Gastrocnemius medialis (tissue), 4 donors: ENCODE data around the gene SERPINA12. TPM values are rescaled to one million over a fixed set of nuclear protein-coding genes. Genes with fewer than 3 reads are reported as not detected.
"Not testable (repeated sequence)": the region's sequence is repeated elsewhere in the genome, so short reads cannot be mapped to it uniquely, and the experiment has no call there.

ENCODE experiments used
- ATAC-seq, 2 donors: fragments of 150-250 bp; one replicate each; pipeline ENCODE4 v1.9.1; 2016
- DNase-seq, 2 donors: peaks; one replicate each; pipeline ENCODE4 v3.0.0-alpha.2; 2019
- H3K27ac ChIP-seq, 4 donors: fragments of 200-600 bp; sonication (generic); 1 replicate in 1 of 4; 2 replicates in 3 of 4; pipeline ENCODE4 v1.5.1; 2016 to 2018; ENCODE audit warnings: mild to moderate bottlenecking in 2 of 4, moderate library complexity in 1 of 4
- H3K27me3 ChIP-seq, 3 donors: fragments of 200-600 bp; sonication (generic) in 2 of 3; 1 replicate in 1 of 3; 2 replicates in 2 of 3; pipeline versions ENCODE4 v1.5.1 to v1.6.0; 2016 to 2019; ENCODE audit warnings: mild to moderate bottlenecking in 1 of 3, moderate library complexity in 1 of 3
- H3K36me3 ChIP-seq, 2 donors: fragments of 200-600 bp; sonication (generic) in 1 of 2; one replicate each; pipeline ENCODE4 v1.5.1; 2017 to 2018
- H3K4me1 ChIP-seq, 2 donors: fragments of 200-600 bp; sonication (generic) in 1 of 2; one replicate each; pipeline ENCODE4 v1.5.1; 2016 to 2017; ENCODE audit warnings: mild to moderate bottlenecking in 2 of 2
- H3K4me3 ChIP-seq, 4 donors: fragments of 200-600 bp; sonication (generic) in 3 of 4; 1 replicate in 1 of 4; 2 replicates in 3 of 4; pipeline ENCODE4 v1.5.1; 2016 to 2019; ENCODE audit warnings: mild to moderate bottlenecking in 2 of 4
- H3K9me3 ChIP-seq, 3 donors: fragments of 200-600 bp; sonication (generic) in 2 of 3; 1 replicate in 1 of 3; 2 replicates in 2 of 3; pipeline ENCODE4 v1.5.1; 2016 to 2019
- POLR2A ChIP-seq, 2 donors: fragments of 450-650 bp; IDR thresholded peaks; one replicate each; pipeline ENCODE4 v1.6.1; 2017; ENCODE audit warnings: antibody characterized with exemption in 2 of 2, mild to moderate bottlenecking in 2 of 2, moderate library complexity in 2 of 2
- in situ Hi-C, 4 donors: fragments of 200-750 bp; cut with MboI; loops; one replicate each; pipeline versions ENCODE4 v1.15.0 to v1.8.0; 2017; ENCODE audit warnings: low sequenced_read_pairs in 4 of 4
- intact Hi-C: fragments of 100-400 bp; cut with DNase I; formaldehyde crosslinking; loops from one replicate; pipeline ENCODE4 v1.15.1; 2023; ENCODE audit warnings: low total_unique reads
- total RNA-seq, 4 donors: library from RNA; depleted of rRNA; stranded (reverse); fragments of >200 nt; gene quantifications; one replicate each; pipeline versions ENCODE4 v1.1.0 to v1.2.3, GENCODE V29; 2016
- TF ChIP-seq, protein P1 (sequence below), 5 experiments: fragments of 450-650 bp in 3 of 5; fragments of 200-600 bp in 2 of 5; sonication (generic) in 2 of 5; IDR thresholded peaks in 4 of 5; conservative IDR thresholded peaks in 1 of 5; 1 replicate in 4 of 5; 2 replicates in 1 of 5; pipeline ENCODE4 v1.5.1; 2016 to 2019; ENCODE audit warnings: antibody characterized with exemption in 5 of 5, mild to moderate bottlenecking in 3 of 5, moderate library complexity in 3 of 5

SERPINA12 gene
- total RNA-seq, 4 donors from 2014 or later: not detected

DNA sequence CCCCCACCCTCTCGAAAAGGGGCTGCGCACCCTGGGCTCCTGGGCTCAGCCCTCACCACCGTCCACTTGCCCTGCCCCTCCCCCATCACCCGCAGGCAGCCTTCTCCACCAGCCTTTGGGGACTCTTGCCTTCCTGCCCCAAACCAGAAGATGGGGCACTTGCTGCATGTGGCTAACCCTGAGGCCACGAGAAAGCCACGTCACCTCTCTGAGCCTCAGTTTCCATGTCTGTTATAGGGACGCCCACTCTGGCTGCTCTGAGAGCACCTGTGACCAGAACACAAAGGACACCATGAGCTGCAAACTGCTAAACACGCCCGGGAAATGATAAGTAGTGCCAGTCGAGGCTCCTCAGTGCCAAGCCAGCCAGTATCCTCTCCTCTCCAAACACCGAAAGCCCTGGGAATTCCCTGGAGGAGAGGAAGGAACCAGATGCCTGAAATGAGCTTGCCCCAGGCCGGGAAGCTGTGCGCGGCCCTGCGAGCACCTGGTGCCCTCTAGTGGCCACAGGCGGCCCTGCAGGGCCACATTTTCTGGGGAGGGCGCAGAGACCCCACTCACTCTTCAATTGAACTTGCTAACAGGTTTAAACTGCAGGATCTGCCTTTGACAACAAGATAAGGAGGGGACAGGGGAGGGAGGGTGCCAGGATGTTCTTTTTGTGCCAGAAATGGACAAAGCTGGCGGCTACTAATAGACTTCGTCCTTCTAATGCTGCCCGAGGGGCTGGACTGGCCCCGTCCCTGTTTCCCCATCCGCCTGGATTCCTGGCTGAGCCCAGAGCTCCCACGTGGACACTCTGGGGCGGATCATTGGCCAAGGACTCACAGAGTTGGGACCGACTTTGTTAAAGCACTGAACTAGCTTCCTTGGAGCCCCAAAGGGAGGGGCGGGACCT lies 23.1 kb downstream of the SERPINA12 start:
- in situ Hi-C loops: loop anchor here in 1 of 4 donors (10.0 kb wide), 1 partner anchor 131 kb away; no protein-coding TSS in a partner anchor
- DNase-seq: no peak

DNA sequence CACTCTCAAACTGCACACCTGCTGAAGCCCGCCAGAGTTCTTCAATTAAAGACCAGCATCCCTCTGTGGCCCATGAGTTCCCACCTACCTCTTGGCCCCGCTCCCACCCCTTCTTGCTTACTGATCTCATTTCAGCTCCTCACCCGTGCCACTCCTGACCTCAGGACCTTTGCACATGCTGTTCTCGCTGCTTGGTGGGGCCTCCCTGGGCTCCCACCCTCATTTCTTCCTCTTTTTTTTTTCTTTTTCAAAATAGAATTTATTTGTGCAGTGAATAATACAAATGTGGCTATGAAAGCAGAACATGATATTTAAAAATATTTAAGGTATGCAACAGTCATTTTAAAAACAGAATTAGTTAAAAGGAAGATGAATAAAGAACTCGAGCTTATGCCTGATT lies 24.8 kb downstream of the SERPINA12 start:
- Histone ChIP-seq H3K4me1 (peaks cover 0 to 6% of the 10 kb centered on the region in 2 donors), H3K4me3 (no peak overlapping the region), H3K36me3 (no peaks in the 10 kb centered on the region), H3K27ac (no peak overlapping the region), H3K9me3 (no peaks in the 10 kb centered on the region), H3K27me3 (peaks cover 3 to 16% (median 6%) of the 10 kb centered on the region in 3 donors)
- TF ChIP-seq, protein P1, sequence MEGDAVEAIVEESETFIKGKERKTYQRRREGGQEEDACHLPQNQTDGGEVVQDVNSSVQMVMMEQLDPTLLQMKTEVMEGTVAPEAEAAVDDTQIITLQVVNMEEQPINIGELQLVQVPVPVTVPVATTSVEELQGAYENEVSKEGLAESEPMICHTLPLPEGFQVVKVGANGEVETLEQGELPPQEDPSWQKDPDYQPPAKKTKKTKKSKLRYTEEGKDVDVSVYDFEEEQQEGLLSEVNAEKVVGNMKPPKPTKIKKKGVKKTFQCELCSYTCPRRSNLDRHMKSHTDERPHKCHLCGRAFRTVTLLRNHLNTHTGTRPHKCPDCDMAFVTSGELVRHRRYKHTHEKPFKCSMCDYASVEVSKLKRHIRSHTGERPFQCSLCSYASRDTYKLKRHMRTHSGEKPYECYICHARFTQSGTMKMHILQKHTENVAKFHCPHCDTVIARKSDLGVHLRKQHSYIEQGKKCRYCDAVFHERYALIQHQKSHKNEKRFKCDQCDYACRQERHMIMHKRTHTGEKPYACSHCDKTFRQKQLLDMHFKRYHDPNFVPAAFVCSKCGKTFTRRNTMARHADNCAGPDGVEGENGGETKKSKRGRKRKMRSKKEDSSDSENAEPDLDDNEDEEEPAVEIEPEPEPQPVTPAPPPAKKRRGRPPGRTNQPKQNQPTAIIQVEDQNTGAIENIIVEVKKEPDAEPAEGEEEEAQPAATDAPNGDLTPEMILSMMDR (IDR thresholded peaks at IDR 0.05 in 4 of 5, conservative IDR thresholded peaks at IDR 0.05 in 1 of 5): no peak
- TF ChIP-seq POLR2A (IDR thresholded peaks at IDR 0.05): no peak
- intact Hi-C loops: loop anchor here (10.0 kb wide), 1 partner anchor 350 kb away; no protein-coding TSS in a partner anchor
- in situ Hi-C loops: loop anchor here in 1 of 4 donors (10.0 kb wide), 1 partner anchor 130 kb away; no protein-coding TSS in a partner anchor
- no peak for DNase-seq
- ATAC-seq: no peak

More for the DNA sequence above, 23.1 kb downstream of the SERPINA12 start:
- Histone ChIP-seq H3K9me3 (no peaks in the 10 kb centered on the region), H3K27me3 (peaks cover 3 to 16% (median 6%) of the 10 kb centered on the region in 3 donors), H3K36me3 (no peaks in the 10 kb centered on the region), H3K4me3 (peak overlapping the region in 1 of 4 donors; percentile 24), H3K4me1 (peaks cover 0 to 6% of the 10 kb centered on the region in 2 donors), H3K27ac (no peak overlapping the region)
- ATAC-seq: peak; percentile 50 to 55
- intact Hi-C loops: loop anchor here (10.0 kb wide), 1 partner anchor 351 kb away; no protein-coding TSS in a partner anchor
- TF ChIP-seq, protein P1 (IDR thresholded peaks at IDR 0.05 in 4 of 5, conservative IDR thresholded peaks at IDR 0.05 in 1 of 5): peak; percentile 78 to 96 (median 87)
- no peak for TF ChIP-seq POLR2A (IDR thresholded peaks at IDR 0.05)

DNA sequence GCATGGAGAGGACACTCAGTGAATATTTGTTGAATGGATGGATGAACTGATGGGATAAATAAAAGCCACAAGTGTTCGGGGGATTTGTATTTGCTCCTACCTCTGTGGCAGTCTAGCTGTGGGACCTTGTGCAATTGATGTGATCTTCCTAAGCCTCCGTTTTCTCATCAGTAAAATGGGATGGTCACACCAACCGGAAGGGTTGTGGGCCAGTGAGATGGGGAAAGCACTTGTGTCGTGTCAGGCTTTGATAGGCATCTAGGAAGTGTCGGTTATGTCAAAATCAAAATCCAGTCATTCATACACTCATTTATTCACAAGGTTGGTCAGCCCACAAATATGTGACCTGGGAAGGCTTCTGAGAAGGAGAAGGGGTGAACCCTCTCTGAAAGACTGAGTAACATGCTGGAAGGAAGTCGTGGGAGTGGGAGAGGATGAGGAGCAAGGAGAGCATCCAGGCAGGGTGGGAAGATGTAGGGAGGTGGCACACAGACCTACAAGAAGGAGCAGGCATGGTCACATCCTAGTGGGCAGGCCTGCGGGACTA lies 25.5 kb downstream of the SERPINA12 start:
- ATAC-seq (no peak), DNase-seq (no peak)
- peaks cover 5 to 16% (median 6%) of the 10 kb centered on the region in 3 donors for H3K27me3 ChIP-seq
- H3K4me3 ChIP-seq: no peak overlapping the region
- peaks cover 0 to 3% (median 0%) of the 10 kb centered on the region in 3 donors for H3K9me3 ChIP-seq
- TF ChIP-seq, protein P1 (IDR thresholded peaks at IDR 0.05 in 4 of 5, conservative IDR thresholded peaks at IDR 0.05 in 1 of 5): no peak
- TF ChIP-seq POLR2A (IDR thresholded peaks at IDR 0.05): no peak
- no peaks in the 10 kb centered on the region for H3K36me3 ChIP-seq
- no peak overlapping the region for H3K27ac ChIP-seq
- intact Hi-C loops (loop anchor here (10.0 kb wide), 1 partner anchor 349 kb away; no protein-coding TSS in a partner anchor), in situ Hi-C loops (loop anchor here in 1 of 4 donors (10.0 kb wide), 1 partner anchor 129 kb away; no protein-coding TSS in a partner anchor)
- H3K4me1 ChIP-seq: peaks cover 0 to 6% of the 10 kb centered on the region in 2 donors

DNA sequence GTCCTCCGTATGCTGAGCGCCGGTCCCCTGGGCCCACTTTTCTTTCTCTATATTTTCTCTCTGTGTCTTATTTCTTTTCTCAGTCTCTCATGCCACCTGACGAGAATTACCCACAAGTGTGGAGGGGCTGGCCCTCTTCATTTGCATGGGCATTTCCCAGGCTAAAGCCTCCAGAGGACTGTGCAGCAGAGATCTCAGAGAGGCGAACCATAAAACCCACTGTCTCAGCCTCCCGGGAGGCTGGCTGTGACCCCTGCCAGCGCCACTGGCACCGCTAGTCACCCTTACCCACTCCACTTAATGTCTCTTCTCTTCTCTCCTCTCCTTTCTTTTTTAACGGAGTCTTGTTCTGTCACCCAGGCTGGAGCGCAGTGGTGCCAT lies 26.2 kb downstream of the SERPINA12 start:
- Histone ChIP-seq H3K9me3 (peaks cover 0 to 11% (median 0%) of the 10 kb centered on the region in 3 donors), H3K4me3 (no peak overlapping the region), H3K27ac (no peak overlapping the region), H3K36me3 (no peaks in the 10 kb centered on the region), H3K27me3 (peaks cover 5 to 16% (median 6%) of the 10 kb centered on the region in 3 donors), H3K4me1 (peaks cover 0 to 6% of the 10 kb centered on the region in 2 donors)
- in situ Hi-C loops (loop anchor here in 1 of 4 donors (10.0 kb wide), 1 partner anchor 128 kb away; no protein-coding TSS in a partner anchor), intact Hi-C loops (loop anchor here (10.0 kb wide), 1 partner anchor 348 kb away; no protein-coding TSS in a partner anchor)
- TF ChIP-seq, protein P1 (IDR thresholded peaks at IDR 0.05 in 4 of 5, conservative IDR thresholded peaks at IDR 0.05 in 1 of 5): no peak
- TF ChIP-seq POLR2A (IDR thresholded peaks at IDR 0.05): no peak
- DNase-seq (no peak), ATAC-seq (no peak)

DNA sequence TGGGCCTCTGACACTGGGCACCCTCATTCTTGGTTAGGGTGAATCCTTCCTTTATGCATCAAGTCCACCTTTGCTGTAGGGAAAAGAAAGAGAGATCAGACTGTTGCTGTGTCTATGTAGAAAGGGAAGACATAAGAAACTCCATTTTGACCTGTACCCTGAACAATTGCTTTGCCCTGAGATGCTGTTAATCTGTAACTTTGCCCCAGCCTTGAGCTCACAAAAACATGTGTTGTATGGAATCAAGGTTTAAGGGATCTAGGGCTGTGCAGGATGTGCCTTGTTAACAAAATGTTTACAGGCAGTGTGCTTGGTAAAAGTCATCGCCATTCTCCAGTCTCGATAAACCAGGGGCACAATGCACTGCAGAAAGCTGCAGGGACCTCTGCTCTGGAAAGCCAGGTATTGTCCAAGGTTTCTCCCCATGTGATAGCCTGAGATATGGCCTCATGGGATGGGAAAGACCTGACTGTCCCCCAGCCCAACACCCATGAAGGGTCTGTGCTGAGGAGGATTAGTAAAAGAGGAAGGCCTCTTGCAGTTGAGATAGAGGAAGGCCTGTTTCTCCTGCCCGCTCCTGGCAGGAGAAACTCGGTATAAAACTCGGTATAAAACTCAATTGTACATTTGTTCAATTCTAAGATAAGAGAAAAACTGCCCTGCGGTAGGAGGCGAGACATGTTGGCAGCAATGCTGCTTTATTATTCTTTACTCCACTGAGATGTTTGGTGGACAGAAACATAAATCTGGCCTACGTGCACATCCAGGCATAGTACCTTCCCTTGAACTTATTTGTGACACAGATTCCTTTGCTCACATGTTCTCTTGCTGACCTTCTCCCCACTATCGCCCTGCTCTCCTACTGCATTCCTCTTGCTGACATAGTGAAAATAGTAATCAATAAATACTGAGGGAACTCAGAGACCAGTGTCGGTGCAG lies 26.9 kb downstream of the SERPINA12 start:
- H3K27ac ChIP-seq, H3K4me3 ChIP-seq, H3K4me1 ChIP-seq, DNase-seq, ATAC-seq, H3K36me3 ChIP-seq: not testable (repeated sequence)
- Histone ChIP-seq H3K27me3 (peaks cover 5 to 15% (median 6%) of the 10 kb centered on the region in 3 donors), H3K9me3 (peaks cover 0 to 12% (median 0%) of the 10 kb centered on the region in 3 donors)
- in situ Hi-C loops (loop anchor here in 1 of 4 donors (10.0 kb wide), 1 partner anchor 128 kb away; no protein-coding TSS in a partner anchor), intact Hi-C loops (loop anchor here (10.0 kb wide), 1 partner anchor 348 kb away; no protein-coding TSS in a partner anchor)
